Central memory CD4-positive, alpha-beta T cell (primary cell): ENCODE data around the gene FSD1L.
"Not testable (repeated sequence)": the region's sequence is repeated elsewhere in the genome, so short reads cannot be mapped to it uniquely, and the experiment has no call there.

ENCODE experiments used
- DNase-seq: peaks from one replicate; pipeline ENCODE4 v3.0.0; 2022

Gene FSD1L

DNA sequence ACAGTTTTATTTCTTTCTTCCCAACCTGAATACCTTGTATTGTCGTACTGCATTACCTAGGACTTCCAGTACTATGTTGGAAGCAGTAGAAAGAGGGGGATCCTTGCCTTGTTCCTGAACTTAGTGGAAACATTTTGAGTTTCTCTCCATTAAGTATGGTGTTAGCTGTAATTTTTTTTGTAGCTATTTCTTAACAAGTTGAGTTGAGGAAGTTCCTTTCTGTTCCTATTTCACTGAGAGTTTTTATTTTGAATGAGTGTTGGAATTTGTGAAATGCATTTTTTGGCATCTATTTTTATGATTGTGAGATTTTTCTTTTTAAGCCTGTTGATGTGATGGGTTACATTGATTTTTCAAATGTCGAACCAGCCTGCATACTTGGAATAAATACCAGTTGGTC lies 49.0 kb downstream of the FSD1L start:
- DNase-seq, result no peak

DNA sequence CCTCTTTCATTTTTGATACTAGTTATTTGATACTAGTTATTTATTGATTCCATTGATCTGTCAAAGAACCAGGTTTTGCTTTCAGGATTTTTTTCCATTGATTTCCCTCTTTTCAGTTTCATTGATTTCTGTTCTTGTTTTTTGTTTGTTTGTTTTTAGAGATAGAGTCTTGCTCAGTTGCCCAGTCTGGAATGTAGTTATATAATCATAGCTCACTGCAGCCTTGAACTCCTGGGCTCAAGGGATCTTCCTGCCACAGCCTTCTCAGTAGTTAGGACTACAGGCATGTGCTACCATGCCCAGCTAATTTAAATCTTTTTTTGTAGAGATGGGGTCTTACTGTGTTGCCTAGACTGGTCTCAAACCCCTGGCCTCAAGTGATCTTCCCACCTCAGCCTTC lies 49.9 kb downstream of the FSD1L start:
- DNase-seq, result no peak

DNA sequence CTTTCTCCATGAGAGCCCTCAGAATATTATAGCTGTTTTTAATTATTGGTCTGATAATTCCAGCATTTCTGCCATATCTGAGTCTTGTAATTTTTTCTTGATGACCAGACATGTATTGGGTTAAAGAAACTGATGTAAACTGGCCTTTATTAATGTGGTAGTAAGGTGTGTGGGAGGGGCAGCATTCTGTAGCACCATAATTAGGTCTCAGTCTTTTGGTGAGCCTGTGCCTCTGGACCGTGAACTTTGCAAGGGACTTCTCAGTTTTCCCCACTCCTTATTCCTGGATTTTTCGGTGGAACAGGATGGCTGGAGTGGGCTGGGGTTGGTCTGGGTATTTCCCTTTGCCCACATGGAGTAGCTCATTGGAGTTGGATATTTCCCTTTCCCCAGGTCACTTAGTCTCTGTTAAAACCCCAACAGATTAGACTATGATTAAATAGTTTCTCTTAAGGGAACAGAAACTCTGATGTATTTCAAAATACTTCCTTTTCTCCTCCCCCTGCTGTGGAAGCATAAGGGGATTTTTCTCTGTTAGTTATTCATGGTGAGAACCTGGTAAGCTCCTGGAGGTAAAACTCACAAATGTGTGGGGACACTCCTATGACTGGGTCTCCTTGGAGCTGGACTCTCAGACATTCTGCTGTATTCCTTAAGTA lies 52.4 kb downstream of the FSD1L start:
- DNase-seq, result no peak

DNA sequence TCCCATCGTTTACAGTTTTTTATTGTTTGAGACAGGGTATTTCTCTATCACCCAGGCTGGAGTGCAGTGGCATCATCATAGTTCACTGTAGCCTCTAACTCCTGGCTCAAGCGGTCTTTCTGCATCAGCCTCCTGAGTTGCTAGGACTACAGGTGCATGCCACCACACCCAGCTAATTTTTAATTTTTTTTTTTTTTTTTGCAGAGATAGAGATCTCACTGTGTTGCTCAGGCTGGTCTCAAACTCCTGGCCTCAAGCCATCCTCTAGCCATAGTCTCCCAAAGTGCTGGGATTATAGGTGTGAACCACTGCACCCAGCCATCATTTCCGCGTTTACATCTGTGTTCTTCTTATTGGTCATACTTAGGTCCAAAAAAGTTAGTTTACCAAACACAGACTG lies 53.6 kb downstream of the FSD1L start:
- no peak for DNase-seq

DNA sequence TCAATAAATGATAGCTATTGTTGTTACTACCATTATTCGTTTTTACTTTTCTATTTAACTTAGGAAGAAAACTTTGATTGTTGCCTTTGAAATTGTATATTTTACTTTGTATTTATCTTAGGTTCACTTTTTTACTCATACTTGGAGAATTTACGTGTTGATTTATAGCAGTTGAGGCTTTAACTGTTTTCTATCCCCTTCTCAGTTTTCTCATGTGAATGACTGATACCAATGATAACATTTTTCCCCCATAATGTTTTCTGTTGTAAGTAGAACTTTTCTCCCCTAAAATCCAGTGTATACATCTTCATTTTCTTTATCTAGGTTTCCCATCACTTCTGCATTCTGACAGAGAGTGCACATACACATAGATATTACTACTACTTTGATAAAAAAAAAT lies 54.4 kb downstream of the FSD1L start:
- DNase-seq, result no peak

DNA sequence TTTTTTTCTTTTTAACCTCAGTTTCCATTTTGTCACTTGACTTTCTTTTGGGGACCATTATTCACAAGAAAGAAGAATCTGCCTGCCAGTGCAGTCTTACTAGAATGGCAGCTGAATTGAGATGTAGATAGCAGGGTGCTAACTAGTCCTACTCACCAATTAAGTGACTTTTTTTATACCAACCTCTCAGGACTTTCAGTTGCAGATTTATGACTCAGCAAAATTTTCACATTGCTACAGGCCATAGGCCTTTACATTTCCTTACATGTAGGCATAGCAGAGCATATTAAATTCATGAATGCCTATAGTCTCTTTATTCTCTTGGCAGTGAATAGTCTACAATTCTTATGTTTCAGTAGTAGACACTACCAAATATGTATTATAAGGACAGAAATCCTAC lies 56.0 kb downstream of the FSD1L start:
- no peak for DNase-seq

DNA sequence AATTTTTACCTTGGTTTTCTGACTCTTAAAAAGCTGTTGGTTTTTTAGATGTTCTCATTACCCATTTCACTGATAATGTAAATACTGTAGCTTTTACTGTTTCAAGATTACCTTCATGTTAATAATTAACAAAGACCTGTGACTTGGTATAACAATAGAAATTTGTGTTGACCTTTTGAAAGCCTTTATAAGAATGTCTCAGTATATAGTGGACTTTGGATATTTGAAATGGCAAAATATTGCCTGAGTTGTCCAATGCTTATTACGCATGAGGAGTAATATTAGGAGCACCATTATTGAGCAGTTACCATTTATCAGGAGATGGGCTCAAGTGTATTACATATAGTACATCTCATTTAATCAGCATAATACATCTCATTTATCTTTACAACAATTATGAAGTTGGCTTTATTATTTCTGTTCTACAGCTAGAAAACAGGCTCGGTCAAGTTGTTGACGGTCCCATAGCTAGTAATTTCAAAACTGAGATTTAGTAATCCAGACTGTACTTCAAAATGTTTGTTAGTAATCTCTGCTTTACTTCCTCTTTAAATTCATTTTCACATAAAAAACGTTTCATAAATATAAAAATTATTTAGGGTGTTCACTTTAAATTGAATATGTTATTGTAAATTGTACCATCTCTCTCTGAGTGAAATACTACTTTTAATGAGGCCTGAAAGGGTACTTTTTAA lies 59.4 kb downstream of the FSD1L start:
- DNase-seq, result no peak

DNA sequence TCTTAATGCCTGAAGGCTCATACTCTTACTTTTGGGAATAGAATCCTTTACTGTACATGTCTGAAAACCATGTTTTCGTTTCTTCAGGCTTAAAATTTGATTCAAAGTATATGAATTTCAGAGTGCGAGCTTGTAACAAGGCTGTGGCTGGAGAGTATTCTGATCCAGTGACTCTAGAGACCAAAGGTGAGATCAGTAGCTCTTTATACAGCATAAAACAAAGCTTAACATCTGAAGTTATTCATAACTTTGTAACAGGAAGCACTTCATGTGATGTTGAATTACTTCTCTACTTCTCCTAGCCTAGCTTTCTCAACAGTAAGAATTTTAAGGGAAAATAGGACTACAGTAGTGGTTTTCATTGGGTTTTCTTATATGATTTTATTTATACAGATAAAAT lies 60.7 kb downstream of the FSD1L start:
- DNase-seq, result no peak

DNA sequence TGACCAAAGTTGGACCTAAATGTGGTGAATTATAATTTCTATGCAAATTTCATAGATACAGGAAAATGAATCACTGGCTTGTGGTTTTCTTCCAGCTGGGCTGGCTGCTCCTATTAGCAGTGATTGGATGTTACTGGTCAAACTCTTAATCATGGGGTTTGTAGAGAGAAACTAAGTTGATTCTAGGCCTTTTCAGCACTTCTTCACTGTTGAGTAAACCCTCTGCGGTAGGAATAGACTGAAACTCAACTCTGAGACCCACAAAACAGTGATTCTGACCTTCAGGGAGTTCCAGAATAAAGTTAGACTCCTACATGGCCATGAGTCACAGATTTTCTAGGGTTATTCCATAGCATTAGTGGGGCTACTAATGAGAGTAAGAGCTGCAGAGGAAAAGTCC lies 62.2 kb downstream of the FSD1L start:
- no peak for DNase-seq

DNA sequence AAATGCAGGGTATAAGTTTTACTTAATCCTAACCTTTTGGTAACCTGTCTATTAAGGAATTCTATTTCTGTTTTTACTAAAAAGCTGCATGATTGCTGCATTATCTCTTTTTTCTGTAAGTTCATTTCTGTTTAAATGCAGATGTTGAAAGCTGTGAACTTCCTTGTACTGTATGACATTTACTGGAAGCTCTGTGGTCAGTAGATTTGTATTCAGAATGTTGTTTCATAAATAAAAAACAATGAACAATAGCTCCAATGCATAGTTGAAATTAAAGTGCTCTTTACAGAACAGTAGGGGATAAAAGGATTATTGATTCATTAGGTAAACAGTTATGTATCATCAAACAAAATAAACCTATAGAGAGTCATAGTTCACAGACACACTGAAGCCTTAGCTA lies 63.6 kb downstream of the FSD1L start:
- DNase-seq, result no peak

DNA sequence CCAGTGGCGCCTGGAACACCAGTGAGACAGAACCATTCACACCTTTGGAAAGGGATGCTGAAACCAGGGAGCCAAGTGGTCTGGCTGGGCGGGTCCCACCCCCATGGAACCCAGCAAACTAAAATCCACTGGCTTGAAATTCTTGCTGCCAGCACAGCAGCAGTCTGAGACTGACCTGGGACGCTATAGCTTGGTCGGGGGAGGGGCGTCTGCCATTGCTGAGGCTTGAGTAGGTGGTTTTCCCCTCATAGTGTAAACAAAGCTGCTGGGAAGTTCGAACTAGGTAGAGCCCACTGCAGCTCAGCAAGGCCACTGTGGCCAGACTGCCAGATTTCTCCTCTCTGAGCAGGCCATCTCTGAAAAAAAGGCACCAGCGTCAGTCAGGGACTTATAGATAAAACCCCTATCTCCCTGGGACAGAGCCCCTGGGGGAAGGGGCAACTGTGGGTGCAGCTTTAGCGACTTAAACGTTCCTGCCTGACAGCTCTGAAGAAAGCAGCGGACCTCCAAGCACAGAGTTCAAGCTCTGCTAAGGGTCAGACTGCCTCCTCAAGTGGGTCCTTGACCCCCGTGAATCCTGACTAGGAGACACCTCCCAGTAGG lies 68.1 kb downstream of the FSD1L start:
- DNase-seq, result no peak

DNA sequence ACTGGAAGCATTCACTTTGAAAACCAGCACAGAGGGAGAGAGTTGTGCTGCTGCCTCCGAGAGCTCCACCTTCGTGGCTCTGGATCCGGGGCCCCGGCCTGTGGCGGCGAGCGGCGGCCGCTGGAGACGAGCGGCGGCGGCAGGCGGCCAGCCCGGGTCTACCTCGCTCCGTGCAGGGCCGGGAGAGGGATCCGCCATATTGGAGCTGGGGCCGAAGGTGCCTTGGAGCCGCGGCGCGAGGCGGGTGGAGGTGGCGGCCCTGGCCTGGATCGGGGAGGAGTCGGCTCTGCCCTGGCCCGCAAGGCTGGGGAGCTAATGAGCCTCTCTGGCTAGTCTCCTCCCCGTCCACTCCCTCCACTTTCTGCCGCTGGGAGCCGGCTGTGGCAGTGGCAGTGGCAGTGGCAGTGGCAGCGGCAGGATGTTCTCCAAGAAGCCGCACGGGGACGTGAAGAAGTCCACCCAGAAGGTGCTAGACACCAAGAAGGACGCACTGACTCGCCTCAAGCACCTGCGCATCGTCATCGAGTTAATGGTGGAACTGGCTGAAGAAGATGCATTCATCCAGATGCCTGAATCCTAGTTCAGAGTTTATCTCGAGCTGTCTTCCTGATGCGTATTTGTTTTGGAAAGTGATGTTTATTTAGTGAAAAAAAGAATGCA lies 72.0 kb downstream of the FSD1L start:
- DNase-seq, result peak; percentile 19

DNA sequence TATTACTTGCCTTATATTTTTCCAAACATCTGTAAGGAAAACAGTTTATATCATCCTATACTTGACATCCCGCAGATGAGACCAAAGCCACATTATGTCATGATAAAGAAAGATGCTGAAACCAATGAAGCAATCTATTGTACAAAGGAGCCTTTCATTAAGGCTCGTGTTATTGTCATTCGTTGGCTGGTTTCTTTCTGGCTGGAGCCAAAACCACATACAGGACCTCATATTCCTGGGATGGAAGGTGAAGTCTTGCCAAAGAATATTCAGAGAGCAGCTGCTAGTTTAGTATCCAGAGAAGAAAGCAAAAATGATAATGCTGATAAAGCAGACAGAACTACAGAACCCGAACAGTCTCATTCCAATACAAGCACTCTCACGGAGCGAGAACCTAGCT lies 73.2 kb downstream of the FSD1L start:
- not testable (repeated sequence) for DNase-seq

DNA sequence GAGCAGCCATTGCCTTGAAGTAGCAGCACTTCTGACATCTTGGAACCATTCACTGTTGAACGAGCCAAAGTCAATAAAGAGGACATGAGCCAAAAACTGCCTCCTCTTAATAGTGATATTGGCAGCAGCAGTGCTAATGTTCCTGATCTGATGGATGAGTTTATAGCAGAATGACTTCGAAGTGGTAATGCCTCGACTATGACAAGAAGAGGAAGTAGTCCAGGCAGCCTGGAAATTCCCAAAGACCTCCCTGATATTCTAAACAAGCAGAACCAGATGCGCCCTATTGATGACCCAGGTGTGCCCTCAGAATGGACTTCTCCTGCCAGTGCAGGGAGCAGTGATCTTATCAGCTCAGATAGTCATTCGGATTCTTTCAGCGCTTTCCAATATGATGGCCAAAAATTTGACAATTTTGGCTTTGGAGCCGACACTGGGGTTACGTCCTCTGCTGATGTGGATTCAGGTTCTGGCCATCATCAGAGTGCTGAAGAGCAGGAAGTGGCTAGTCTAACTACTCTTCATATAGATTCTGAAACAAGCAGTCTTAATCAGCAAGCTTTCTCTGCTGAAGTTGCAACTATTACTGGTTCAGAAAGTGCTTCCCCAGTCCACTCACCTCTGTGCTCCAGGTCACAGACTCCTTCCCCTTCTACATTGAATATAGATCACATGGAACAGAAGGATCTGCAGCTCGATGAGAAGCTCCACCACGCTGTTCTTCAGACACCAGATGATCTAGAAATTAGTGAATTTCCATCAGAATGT lies 75.0 kb downstream of the FSD1L start:
- DNase-seq, result not testable (repeated sequence)

DNA sequence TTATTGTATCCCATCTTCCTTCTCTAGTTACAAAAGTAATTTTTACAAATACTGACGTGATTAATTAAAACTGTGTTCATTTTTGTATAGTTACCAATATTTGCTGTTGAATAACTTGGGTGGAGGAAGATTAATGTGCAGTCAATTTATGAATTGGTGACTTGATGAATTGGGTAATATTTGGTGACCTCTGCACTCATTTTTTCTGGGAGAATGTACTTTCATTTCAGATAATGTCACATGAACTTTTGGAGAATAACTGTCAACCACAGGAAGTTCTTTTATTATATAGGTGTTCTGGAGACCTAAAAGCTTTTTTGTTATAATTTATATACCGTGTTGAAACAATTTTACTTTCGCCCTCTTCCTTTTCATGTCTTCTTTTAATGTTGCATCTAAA lies 83.7 kb downstream of the FSD1L start:
- no peak for DNase-seq

DNA sequence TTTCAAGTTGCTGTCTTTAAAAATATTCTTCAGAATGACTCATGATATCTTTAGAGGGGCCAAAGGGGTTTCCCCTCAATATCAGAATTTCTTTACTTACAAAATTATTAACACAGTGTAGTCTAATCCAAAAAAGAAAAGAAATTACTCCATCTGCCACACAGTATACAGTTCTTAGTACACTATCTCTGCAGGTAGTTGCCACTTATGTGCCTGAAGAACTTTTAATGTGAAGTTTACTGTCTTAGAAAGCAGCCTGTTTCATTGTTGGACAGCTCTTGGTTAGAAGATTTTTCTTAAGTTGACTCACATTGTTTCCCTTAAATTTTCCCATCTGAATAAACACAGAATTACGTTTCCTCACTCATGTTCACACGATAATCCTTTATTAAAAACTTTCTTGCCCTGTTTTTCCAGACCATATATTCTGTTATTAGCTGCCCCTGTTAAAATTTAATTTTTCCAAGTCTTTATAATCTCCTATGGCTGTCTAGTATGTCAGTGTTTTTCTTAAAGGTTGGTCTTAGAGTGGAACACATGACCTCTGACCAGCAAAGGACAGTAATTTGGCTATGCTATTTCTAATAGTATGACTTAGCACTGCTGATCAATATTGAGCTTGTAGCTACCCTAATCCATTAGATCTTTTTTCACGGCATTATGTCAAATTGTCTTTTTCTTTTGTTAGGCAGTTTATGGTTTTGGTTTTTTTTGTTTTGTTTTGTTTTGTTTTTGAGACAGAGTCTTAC lies 88.3 kb downstream of the FSD1L start:
- no peak for DNase-seq

DNA sequence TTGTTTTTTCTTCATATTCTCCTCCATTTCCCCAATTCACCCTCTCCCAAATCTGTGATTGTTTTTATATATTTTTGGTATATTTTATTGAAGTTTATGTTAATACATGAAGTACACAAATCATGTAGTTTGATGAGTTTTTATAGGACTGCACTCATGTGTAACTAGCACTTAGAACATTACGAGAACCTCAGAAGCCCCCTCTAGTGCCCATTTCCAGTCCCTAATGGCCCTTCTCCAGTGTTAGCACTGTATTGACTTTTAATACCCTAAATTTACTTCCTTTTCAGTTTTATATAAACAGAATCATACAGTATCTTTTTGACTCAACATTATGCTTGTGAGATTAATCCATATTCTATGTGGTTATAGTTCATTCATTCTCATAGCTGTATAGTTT lies 91.6 kb downstream of the FSD1L start:
- no peak for DNase-seq

DNA sequence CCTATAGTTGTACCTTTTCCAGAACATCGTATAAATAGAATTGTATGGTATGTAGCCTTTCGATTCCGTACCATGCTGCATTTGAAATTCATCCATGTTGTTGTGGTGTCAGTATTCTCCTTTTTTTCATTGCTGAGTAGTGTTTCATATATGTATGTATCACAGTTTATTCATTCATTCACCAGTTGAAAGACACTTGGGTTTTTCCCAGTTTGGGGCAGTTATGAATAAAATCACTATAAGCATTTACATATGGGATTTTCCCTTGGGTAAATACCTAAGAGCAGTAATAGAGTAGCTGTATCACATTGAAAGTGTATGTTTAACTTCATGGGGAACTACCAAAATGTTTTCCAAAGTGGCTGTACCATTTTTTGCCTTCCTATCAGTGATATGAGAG lies 94.0 kb downstream of the FSD1L start:
- DNase-seq, result no peak

DNA sequence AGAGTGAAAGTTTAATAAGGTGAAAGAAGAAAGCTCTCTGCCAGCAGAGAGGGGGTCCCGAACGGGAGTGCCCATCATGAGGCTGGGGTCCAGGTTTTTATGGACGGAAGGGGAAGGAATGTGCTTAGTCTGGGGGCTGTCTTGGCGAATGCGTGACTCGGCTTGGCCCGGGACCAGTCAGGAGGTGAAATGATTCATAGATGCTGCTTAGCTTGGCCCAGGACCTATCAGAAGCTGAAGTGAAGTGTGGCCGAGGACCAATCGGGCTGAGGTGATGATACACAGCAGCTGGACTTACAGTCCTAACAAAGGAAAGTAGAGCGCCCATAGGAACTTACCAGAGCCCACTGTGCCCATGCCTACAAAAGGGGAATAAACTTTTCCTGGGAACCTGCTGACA lies 106.2 kb downstream of the FSD1L start:
- no peak for DNase-seq

DNA sequence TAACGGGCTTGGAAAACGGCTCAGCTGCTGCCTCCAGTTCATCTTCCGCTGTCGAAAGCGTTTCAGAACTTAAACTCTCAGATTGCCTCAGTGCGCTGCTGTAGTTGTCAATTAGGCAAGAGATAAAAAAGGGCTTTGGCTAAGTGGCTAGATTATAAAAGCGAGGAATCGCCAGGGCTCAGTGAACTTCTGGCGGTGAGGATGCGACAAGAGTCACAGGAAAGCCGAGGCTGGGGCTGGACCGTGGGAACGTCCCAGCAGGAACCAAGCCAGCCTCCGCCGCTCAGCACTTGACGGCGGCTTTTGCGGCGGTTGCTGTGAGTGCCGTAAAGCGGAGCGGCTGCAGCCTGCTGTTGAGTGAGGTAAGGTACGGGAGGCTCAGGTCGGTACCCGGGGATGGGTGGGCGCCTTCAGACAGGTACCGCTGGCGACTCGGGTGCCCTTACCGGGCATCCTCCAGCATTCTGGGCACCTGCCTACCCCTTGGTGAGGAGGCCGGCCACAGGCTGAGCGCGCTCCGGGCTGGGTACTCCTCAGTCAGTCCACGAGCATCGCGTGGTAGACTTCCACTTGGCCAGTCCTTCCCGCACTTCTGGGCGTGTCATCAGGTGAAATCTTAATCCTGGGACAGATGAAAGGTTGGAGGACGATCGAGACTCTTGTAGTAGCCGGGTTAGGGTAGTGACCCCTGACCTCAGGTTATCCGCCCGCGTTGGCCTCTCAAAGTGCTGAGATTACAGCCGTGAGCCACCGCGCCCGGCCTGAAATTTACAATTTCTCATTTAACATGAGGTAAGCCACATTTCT lies 110.2 kb downstream of the FSD1L start, which contains the start of gene FKTN:
Gene FKTN, plus strand, starts transcription at position 328 of the 807 bp plus-strand sequence. CDS start 16,902 bp downstream, outside the sequence.
- DNase-seq, result peak; percentile 80

DNA sequence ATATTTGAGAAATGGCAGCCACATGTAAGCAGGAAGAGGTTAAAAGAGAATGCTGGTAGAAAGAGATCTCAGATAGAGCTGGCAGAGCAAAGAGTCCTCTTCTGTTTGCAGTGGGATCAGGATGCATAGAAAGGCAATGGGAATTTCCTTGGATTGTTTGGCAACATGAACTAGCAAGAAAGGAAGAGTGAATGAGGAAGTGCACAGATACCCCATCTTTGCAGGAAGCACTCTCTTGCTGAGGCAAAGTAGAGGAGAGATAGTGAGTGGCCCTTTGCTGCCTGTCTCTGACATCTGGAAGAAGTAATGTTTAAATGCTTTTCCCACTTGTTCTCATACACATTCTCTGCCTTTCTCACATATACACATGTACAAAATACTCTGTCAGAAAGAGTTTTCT lies 124.6 kb downstream of the FSD1L start:
- no peak for DNase-seq
